Measurements from ENCODE around the gene BCL2. TPM values are rescaled to one million over a fixed set of nuclear protein-coding genes. Genes with fewer than 3 reads are reported as not detected.

The BCL2 gene
- total and polyA plus RNA-seq, 3 experiments from 2014 or later: 29.8 to 60.5 (median 58.9) TPM

DNA sequence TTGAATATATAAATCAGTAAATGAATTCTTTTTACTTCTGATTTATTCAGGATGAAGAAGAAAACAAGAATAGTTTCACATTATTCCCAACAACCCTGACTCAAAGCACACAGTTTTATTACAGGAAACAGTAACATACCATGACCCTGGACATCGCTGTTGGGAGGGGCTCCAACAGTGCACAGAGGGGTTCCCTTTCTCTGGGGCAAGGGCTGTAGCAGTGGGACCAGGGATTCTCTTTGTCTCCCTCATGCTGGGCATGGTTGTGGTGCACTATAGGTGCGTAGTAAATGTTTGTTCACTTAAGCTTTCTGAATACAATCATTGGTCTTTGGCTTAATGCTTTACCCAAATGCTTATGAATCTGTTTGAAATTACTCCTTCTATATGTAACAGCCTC is 189.4 kb downstream of the BCL2 start:
- H3K4me1 ChIP-seq (ENCODE audit: insufficient read depth, low read length): peaks cover 23% of the 10 kb centered on the region
- no peaks in the 10 kb centered on the region for H3K36me3 ChIP-seq (ENCODE audit: insufficient read depth, low read length)
- Mint-ChIP-seq H3K9me3 (no peaks in the 10 kb centered on the region), H3K4me1 (peaks cover 18 to 24% (median 22%) of the 10 kb centered on the region in 3 donors), H3K27me3 (no peaks in the 10 kb centered on the region), H3K4me3 (no peak overlapping the region), H3K27ac (no peak overlapping the region), H3K36me3 (peaks cover 0 to 30% (median 3%) of the 10 kb centered on the region in 3 donors)
- no peaks in the 10 kb centered on the region for H3K27me3 ChIP-seq (ENCODE audit: insufficient read depth, low read length, poor library complexity, severe bottlenecking)
- no peaks in the 10 kb centered on the region for H3K9me3 ChIP-seq (ENCODE audit: low read length)
- CTCF ChIA-PET: interaction anchor here (1.3 to 7.0 kb wide), 5 partner anchors 13 to 195 kb away, joined by 5 to 86 read pairs (median 42); partner anchors contain the start of gene BCL2
- no peak for DNase-seq
- no peak overlapping the region for H3K27ac ChIP-seq (ENCODE audit: low read depth, low read length)
- POLR2A ChIA-PET: no interaction called here
- H3K4me3 ChIP-seq (ENCODE audit: low read length): no peak overlapping the region

DNA sequence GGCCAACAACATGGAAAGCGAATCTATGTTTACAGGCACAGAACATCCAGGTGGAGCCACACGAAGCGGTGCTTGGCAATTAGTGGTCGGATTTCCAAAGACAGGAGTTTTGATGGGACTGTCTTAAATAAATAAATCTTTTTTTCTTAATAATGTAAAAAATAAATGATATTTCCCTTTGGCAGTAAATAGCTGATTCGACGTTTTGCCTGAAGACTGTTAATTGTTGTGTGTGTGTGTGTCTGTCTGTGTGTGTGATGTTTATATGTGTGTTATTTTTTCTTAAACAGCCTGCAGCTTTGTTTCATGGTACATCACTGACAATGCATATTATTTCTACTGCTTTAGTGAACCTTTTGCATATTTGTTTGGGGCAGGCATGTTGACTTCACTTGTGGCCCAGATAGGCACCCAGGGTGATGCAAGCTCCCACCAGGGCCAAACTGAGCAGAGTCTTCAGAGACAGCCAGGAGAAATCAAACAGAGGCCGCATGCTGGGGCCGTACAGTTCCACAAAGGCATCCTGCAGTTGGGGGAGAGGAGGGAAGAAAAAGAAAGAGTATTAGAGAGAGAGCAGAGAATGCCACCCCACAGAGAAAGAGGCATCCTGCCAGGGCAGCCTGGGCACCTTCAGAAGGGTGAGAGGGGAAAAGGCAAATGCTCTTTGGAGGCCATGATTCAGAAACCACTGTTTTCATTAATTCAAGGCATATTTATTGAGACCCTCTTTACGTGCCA is 191.2 kb downstream of the BCL2 start:
- peaks cover 16 to 19% (median 18%) of the 10 kb centered on the region in 3 donors for H3K4me1 Mint-ChIP-seq
- no peak overlapping the region for H3K4me3 ChIP-seq (ENCODE audit: low read length)
- H3K27me3 ChIP-seq (ENCODE audit: insufficient read depth, low read length, poor library complexity, severe bottlenecking): no peaks in the 10 kb centered on the region
- ChIA-PET POLR2A (no interaction called here), CTCF (interaction anchor here (1.2 to 7.0 kb wide), 4 partner anchors 26 to 213 kb away, joined by 3 to 86 read pairs (median 22); no protein-coding TSS in a partner anchor)
- no peaks in the 10 kb centered on the region for H3K36me3 ChIP-seq (ENCODE audit: insufficient read depth, low read length)
- H3K36me3 Mint-ChIP-seq: peaks cover 0 to 33% (median 3%) of the 10 kb centered on the region in 3 donors
- H3K27me3 Mint-ChIP-seq: no peaks in the 10 kb centered on the region
- H3K9me3 ChIP-seq (ENCODE audit: low read length): no peaks in the 10 kb centered on the region
- no peak overlapping the region for H3K27ac ChIP-seq (ENCODE audit: low read depth, low read length)
- H3K27ac Mint-ChIP-seq: peak overlapping the region in 5 of 8 donors; percentile 5 to 84 (median 24)
- no peak for DNase-seq
- no peaks in the 10 kb centered on the region for H3K9me3 Mint-ChIP-seq
- H3K4me1 ChIP-seq (ENCODE audit: insufficient read depth, low read length): peaks cover 23% of the 10 kb centered on the region
- no peak overlapping the region for H3K4me3 Mint-ChIP-seq

DNA sequence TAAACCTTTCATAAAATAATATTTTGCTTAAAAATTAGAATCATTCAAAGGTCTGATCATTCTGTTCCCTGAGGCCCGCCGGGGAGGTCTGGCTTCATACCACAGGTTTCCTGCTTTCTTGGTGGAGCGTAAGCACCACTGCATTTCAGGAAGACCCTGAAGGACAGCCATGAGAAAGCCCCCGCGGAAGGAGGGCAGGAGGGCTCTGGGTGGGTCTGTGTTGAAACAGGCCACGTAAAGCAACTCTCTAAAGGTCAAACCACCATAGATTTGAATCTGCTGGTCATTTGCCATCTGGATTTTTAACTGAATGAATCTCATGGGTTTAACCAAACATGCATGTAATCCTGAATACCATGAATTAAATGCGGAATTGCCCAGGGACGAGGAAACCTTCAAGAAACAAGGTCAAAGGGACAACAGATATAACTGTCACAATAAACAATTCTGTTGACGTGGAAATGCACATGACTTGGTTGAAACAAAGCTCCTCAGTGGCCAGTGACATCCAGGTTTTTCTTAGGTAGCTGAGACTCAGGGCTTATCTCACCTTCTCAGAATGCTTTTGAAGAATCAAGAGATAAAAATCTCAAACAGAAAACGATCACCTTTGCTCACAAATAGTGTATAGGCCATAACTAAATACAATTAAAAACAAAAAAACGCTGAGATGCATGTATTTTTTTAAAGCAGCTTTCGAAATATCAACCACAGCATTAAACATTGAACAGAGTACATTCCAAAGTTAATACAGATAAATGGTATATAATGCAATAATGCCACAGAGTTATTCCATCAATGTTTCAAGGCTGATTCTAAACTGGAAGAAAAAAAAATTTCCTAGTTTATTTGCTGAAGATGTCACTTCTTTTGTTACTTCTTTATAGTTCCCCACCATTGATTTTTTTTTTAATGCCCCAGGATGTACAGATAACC is 193.2 kb downstream of the BCL2 start:
- no peaks in the 10 kb centered on the region for H3K27me3 Mint-ChIP-seq
- H3K27me3 ChIP-seq (ENCODE audit: insufficient read depth, low read length, poor library complexity, severe bottlenecking): no peaks in the 10 kb centered on the region
- POLR2A ChIA-PET: no interaction called here

DNA sequence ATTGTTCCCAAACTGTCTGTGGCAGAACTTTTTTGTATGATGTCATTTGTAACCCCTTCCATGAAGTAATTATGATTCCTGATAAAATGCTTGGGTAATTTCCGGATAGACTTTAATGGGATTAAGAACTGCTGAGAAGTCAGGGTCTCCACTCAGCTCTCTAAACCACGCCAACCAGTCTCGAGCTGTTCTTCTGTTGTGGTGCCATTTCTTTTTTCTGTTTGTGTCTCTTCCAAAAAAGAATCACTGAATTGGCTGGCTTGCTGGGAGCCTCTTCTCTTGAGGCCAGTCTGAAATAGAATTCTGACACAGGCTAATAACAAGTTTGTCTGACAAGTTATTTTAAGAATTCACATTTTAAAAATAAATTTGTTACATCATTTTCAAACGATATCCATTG is 198.9 kb downstream of the BCL2 start:
- CTCF ChIA-PET: interaction anchor here (1.0 kb wide), 1 partner anchor 203 kb away, joined by 5 read pairs; no protein-coding TSS in a partner anchor
- H3K4me1 Mint-ChIP-seq: peaks cover 0 to 3% (median 0%) of the 10 kb centered on the region in 3 donors

More for the DNA sequence above, 193.2 kb downstream of the BCL2 start:
- no peak overlapping the region for H3K4me3 Mint-ChIP-seq
- Histone ChIP-seq H3K9me3 (ENCODE audit: low read length) (no peaks in the 10 kb centered on the region), H3K4me1 (ENCODE audit: insufficient read depth, low read length) (peaks cover 7% of the 10 kb centered on the region), H3K36me3 (ENCODE audit: insufficient read depth, low read length) (no peaks in the 10 kb centered on the region), H3K27ac (ENCODE audit: low read depth, low read length) (no peak overlapping the region), H3K4me3 (ENCODE audit: low read length) (no peak overlapping the region)
- H3K27ac Mint-ChIP-seq: peak overlapping the region in 1 of 8 donors; percentile 46
- H3K36me3 Mint-ChIP-seq: peaks cover 0 to 33% (median 3%) of the 10 kb centered on the region in 3 donors
- H3K9me3 Mint-ChIP-seq: no peaks in the 10 kb centered on the region
- DNase-seq: no peak
- H3K4me1 Mint-ChIP-seq: peaks cover 5 to 6% (median 6%) of the 10 kb centered on the region in 3 donors
- CTCF ChIA-PET: interaction anchor here (1.0 to 6.5 kb wide), 2 partner anchors 21 to 198 kb away, joined by 3 to 86 read pairs; no protein-coding TSS in a partner anchor

GRCh38 chr18:63119647-63120046 is 199.9 kb downstream of the BCL2 start:
- Mint-ChIP-seq H3K4me1 (peaks cover 0 to 6% (median 3%) of the 10 kb centered on the region in 3 donors), H3K36me3 (no peaks in the 10 kb centered on the region), H3K4me3 (no peak overlapping the region), H3K27me3 (no peaks in the 10 kb centered on the region), H3K9me3 (no peaks in the 10 kb centered on the region), H3K27ac (peak overlapping the region in 1 of 8 donors; percentile 31)
- ChIA-PET POLR2A (no interaction called here), CTCF (interaction anchor here (1.0 kb wide), 2 partner anchors 198 to 204 kb away, joined by 4 to 5 read pairs; no protein-coding TSS in a partner anchor)
- Histone ChIP-seq H3K27ac (ENCODE audit: low read depth, low read length) (no peak overlapping the region), H3K36me3 (ENCODE audit: insufficient read depth, low read length) (no peaks in the 10 kb centered on the region), H3K4me1 (ENCODE audit: insufficient read depth, low read length) (no peaks in the 10 kb centered on the region), H3K27me3 (ENCODE audit: insufficient read depth, low read length, poor library complexity, severe bottlenecking) (no peaks in the 10 kb centered on the region), H3K4me3 (ENCODE audit: low read length) (no peak overlapping the region), H3K9me3 (ENCODE audit: low read length) (no peaks in the 10 kb centered on the region)
- DNase-seq: no peak

More for the DNA sequence above, 198.9 kb downstream of the BCL2 start:
- no peaks in the 10 kb centered on the region for H3K27me3 Mint-ChIP-seq
- H3K9me3 Mint-ChIP-seq: no peaks in the 10 kb centered on the region
- no peak overlapping the region for H3K4me3 ChIP-seq (ENCODE audit: low read length)
- no peak overlapping the region for H3K27ac Mint-ChIP-seq
- no peak overlapping the region for H3K27ac ChIP-seq (ENCODE audit: low read depth, low read length)
- no peaks in the 10 kb centered on the region for H3K36me3 ChIP-seq (ENCODE audit: insufficient read depth, low read length)
- no peaks in the 10 kb centered on the region for H3K27me3 ChIP-seq (ENCODE audit: insufficient read depth, low read length, poor library complexity, severe bottlenecking)
- DNase-seq: no peak
- peaks cover 0 to 3% (median 0%) of the 10 kb centered on the region in 3 donors for H3K36me3 Mint-ChIP-seq
- POLR2A ChIA-PET: no interaction called here
- H3K4me1 ChIP-seq (ENCODE audit: insufficient read depth, low read length): no peaks in the 10 kb centered on the region
- no peaks in the 10 kb centered on the region for H3K9me3 ChIP-seq (ENCODE audit: low read length)
- no peak overlapping the region for H3K4me3 Mint-ChIP-seq

DNA sequence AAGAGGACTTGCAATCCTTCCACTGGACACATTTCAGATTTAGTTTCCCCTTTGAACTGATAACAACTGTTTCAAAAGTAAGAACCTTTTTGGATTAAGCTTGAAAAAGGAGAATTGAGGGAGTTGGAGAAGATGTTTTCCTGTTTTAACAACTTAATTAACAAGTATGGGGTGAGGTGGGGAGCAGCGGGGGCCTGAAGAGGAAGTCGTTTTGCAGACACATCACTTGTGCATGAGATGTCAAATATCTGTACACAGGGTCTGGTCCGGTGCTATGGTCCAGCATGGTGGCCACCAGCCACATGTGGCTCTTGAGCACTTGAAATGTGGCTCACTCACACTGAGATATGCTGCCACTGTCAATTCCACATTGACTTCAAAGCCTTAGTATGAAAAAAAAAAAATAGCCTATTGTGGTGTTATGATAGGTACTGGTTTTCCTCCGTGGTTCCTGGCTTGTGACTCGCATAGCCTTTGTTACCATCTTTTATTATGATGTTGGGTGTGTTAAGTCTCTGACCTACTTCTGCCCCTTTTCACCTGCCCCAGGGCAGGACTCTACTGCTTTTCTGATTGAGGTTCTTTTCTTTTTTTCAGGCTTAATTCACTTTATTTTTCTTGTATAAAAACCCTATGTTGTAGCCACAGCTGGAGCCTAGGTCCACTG is 205.5 kb downstream of the BCL2 start:
- CTCF ChIA-PET: no interaction called here
- H3K27me3 ChIP-seq (ENCODE audit: insufficient read depth, low read length, poor library complexity, severe bottlenecking): no peaks in the 10 kb centered on the region
- peak overlapping the region in 4 of 7 donors; percentile 14 to 71 (median 43) for H3K4me3 Mint-ChIP-seq
- H3K9me3 ChIP-seq (ENCODE audit: low read length): peaks cover 8% of the 10 kb centered on the region
- POLR2A ChIA-PET: no interaction called here
- no peaks in the 10 kb centered on the region for H3K4me1 ChIP-seq (ENCODE audit: insufficient read depth, low read length)
- H3K27ac ChIP-seq (ENCODE audit: low read depth, low read length): no peak overlapping the region
- H3K9me3 Mint-ChIP-seq: peaks cover 10 to 19% (median 13%) of the 10 kb centered on the region in 5 donors
- H3K4me3 ChIP-seq (ENCODE audit: low read length): no peak overlapping the region
- peaks cover 0 to 6% of the 10 kb centered on the region in 2 donors for H3K27me3 Mint-ChIP-seq
- H3K36me3 ChIP-seq (ENCODE audit: insufficient read depth, low read length): no peaks in the 10 kb centered on the region
- peaks cover 19 to 23% (median 20%) of the 10 kb centered on the region in 3 donors for H3K4me1 Mint-ChIP-seq
- peak overlapping the region in 3 of 8 donors; percentile 43 to 80 (median 74) for H3K27ac Mint-ChIP-seq
- peak in 1 of 5 donors; percentile 17 for DNase-seq
- H3K36me3 Mint-ChIP-seq: peaks cover 0 to 20% (median 1%) of the 10 kb centered on the region in 3 donors

- peaks cover 21 to 26% (median 23%) of the 10 kb centered on the region in 3 donors for H3K4me1 Mint-ChIP-seq
- H3K27me3 Mint-ChIP-seq: peaks cover 0 to 6% of the 10 kb centered on the region in 2 donors
- ChIA-PET POLR2A (interaction anchor here (1.0 kb wide), 1 partner anchor 38 kb away, joined by 3 read pairs; no protein-coding TSS in a partner anchor), CTCF (interaction anchor here (1.5 kb wide), 1 partner anchor 13 kb away, joined by 3 read pairs; no protein-coding TSS in a partner anchor)
- H3K27ac ChIP-seq (ENCODE audit: low read depth, low read length): no peak overlapping the region
- H3K36me3 ChIP-seq (ENCODE audit: insufficient read depth, low read length): no peaks in the 10 kb centered on the region
- no peaks in the 10 kb centered on the region for H3K4me1 ChIP-seq (ENCODE audit: insufficient read depth, low read length)
- H3K36me3 Mint-ChIP-seq: peaks cover 0 to 20% (median 1%) of the 10 kb centered on the region in 3 donors
- no peak overlapping the region for H3K4me3 Mint-ChIP-seq
- no peak overlapping the region for H3K27ac Mint-ChIP-seq
- peaks cover 10 to 19% (median 13%) of the 10 kb centered on the region in 5 donors for H3K9me3 Mint-ChIP-seq
- H3K4me3 ChIP-seq (ENCODE audit: low read length): no peak overlapping the region
- DNase-seq: no peak
- peaks cover 8% of the 10 kb centered on the region for H3K9me3 ChIP-seq (ENCODE audit: low read length)
- no peaks in the 10 kb centered on the region for H3K27me3 ChIP-seq (ENCODE audit: insufficient read depth, low read length, poor library complexity, severe bottlenecking)
Observed at GRCh38 chr18:63112706-63113105, 206.9 kb downstream of the BCL2 start.

Data from CD8-positive, alpha-beta memory T cell (primary cell).